Fibroblast of the aortic adventitia (primary cell): ENCODE data around the gene CCDC120. TPM values are rescaled to one million over a fixed set of nuclear protein-coding genes. Genes with fewer than 3 reads are reported as not detected.

Source experiments
- DNase-seq: peaks from one replicate; pipeline ENCODE4 v3.0.0-alpha.2; 2010; ENCODE audit warnings: low read depth
- H3K4me3 ChIP-seq: 2 replicates; pipeline ENCODE4 v1.5.1; 2011; ENCODE audit warnings: low read depth, mild to moderate bottlenecking, control low read depth, low read length, moderate library complexity
- CTCF ChIP-seq: IDR thresholded peaks from 2 replicates; pipeline ENCODE4 v1.5.1; 2011; ENCODE audit warnings: mild to moderate bottlenecking, low read length, control low read depth, inconsistent platforms; ENCODE audit not compliant: insufficient read depth
- total RNA-seq: library from RNA; depleted of rRNA; stranded (reverse); fragments of >200 nt; gene quantifications from 2 replicates; pipeline ENCODE4 v1.2.3, GENCODE V29; 2012; ENCODE audit warnings: low replicate concordance

CCDC120 gene
- total RNA-seq, 1 donor = 0.90 TPM

DNA sequence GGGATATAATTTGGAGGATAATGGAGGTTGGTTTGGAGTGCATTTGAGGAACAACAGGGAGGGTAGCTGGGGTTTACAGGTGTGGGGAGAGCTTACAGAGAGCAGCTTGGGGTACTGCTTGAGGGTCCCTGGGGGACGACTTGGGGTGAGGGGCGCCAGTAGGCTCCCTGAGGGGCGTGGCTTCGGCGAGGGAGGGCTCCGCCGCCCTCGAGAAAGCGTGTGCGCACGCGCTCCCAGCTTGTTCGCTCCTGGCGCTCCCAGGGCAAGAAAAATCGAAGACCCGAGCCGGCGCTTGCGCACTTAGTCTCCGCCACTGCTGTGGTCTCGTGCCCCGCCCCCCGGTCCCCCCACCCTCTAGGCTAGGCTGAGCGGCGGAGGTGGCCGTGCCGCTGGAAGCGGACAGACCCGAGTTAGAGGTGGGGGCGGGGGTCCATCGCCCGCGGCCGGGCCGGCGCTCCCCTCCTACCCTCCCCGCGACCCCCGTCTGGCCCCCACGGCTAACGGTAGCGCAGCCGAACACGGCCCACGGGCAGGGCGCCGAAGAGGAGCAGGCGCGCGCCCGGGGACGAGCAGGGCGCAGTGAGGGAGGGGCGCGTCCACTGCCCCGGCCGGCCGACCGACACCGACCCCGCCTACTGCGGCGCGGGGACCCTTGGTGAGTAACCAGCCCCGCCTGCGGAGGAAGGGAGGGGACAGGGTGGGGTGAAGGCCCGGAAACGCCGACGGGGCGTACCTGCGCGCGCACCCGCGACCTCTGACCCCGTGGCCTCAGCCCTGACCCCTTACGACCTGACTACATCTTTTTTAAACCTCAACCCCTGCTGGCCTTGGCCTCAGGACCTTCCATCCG, 5.4 kb upstream of the CCDC120 start:
- peak; percentile 35 for DNase-seq
- TF ChIP-seq CTCF = no peak
- H3K4me3 ChIP-seq = peak overlapping the region; percentile 58

DNA sequence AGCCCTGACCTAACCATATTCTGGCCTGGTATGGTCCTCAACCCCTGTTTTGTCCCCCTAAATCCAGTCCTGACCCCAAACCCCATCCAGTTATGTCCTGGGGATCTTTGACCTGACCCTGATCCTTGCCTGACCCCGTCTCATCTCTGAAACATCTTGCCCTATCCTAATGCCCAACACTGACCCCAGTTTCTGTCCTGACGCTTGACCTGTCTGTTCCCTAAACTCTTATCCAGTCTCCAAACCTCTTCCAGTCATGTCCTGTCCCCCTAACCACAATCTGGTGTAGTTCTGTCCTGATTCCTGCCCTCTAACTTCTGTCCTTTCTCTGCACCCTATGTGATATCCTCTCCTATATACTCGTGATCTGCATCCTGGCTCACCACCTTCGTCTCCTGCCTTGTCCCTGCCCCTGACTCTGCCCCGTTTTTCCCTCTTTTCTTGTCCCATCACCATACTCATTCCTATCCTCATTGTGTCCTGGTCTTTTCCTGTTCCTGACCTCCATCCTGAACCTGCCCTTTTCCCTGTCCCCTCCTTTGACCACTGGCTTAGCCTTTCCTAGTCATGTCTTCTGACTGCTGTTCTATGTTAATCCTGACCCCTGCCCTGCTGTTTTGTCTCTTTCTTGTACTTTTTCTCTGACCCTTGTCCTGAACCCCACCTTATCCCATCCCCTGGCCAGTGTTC, 4.6 kb upstream of the CCDC120 start:
- TF ChIP-seq CTCF = no peak
- peak overlapping the region; percentile 58 for H3K4me3 ChIP-seq
- DNase-seq = no peak

GRCh38 chrX:49059201-49059600, 402 bp downstream of the CCDC120 start:
- DNase-seq = no peak
- no peak overlapping the region for H3K4me3 ChIP-seq
- no peak for TF ChIP-seq CTCF

DNA sequence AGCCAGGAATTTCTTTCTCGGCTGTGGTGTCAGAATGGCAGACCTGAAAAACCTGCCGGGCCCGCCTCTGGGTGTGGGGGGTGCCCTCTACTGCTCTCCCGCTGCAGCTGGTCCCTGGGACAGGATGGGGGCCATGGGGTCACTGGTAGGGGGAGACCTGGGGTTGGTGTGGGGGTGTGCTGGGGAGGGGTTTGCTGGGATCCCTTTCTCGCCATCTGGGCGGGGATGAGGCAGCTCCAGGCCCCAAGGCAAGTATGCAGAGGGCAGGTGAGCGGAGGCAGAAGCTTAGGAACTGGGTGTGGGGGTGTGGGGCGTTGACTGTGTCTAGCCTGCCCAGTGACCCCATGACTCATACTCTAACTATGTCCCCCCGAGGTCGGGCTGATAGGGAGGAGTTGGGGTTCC, 884 bp downstream of the CCDC120 start:
- no peak for TF ChIP-seq CTCF
- DNase-seq = no peak
- no peak overlapping the region for H3K4me3 ChIP-seq

- H3K4me3 ChIP-seq = no peak overlapping the region
- TF ChIP-seq CTCF = no peak
- no peak for DNase-seq
Observed at GRCh38 chrX:49060914-49061313, 2.1 kb downstream of the CCDC120 start.

DNA sequence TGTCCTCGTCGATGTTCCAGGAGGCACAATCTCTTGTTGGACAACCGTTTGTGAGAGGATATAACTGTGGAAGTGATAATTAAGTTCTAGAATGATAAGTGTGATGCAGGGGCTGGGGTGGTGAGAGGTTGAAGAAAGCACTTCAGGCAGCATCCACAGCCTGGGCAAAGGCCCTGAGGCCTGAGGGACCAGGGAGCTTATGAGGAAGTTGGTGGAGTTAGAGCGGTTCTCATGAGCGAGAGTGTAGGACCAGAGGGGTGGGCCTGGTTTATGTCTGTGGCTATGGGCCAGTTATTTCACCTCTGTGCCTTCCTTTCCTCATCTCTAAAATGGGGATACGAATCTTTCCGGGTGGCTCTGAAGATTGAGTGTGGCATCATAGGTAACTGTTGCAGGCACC, 2.7 kb downstream of the CCDC120 start:
- no peak for DNase-seq
- no peak for TF ChIP-seq CTCF
- no peak overlapping the region for H3K4me3 ChIP-seq
